NK-92 (cell line): ENCODE measurements around the gene PLSCR5.

ENCODE experiments used
- DNase-seq: peaks from one replicate; lab custom pipeline; 2025; ENCODE audit not compliant: unreplicated experiment; lab: John Stamatoyannopoulos, UW

The PLSCR5 gene

DNA sequence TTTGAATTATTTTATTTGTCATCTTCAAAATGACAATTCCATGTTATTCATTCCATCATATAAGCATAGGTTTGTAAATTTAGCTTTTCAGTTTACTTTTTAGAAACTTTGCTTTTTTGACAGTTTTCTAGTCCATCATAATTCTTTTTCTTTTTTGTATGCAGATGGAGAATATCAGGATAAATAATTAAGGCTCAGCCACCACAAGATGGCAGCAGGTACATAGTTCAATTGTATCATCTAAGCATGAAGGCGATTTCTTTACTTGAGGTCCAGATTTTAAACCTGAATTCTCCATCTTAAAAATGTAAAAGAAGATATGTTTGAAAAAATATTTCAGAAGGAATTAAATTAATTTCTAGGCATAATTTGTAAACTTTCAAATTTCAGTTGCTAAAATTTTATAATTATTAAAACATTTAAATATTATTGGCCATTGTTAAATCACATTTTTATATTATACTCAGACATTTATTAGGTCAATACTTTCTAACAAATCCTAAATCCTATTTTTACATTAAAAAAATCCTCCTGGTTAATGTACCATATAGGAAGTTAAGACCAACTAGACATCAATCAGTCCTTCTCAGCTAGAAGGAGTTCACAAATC lies 15.1 kb downstream of the PLSCR5 start:
- no peak for DNase-seq

DNA sequence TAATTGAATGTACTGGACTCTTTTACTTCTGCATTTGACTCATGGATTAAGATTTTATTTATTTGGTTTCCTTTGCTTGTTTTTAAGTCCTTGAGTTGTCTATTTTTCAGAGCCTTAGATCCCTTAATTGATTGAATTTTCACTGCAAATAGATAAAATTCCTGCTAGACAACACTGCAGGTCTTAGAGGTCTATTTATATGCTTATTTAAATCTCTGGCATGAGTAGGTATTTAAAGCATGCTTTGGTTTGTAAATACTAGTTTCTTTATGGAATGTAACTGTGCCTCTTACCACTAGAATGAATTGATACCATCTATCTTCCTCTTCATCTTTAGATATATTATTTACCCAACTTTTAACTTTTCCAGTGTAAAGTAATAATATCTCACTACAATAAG lies 20.0 kb downstream of the PLSCR5 start:
- no peak for DNase-seq

- no peak for DNase-seq
Measured at GRCh38 chr3:146581951-146582467, 23.1 kb downstream of the PLSCR5 start.

GRCh38 chr3:146581080-146581601 lies 24.0 kb downstream of the PLSCR5 start:
- DNase-seq = no peak

- no peak for DNase-seq
Measured at GRCh38 chr3:146577662-146578061, 27.5 kb downstream of the PLSCR5 start.

DNA sequence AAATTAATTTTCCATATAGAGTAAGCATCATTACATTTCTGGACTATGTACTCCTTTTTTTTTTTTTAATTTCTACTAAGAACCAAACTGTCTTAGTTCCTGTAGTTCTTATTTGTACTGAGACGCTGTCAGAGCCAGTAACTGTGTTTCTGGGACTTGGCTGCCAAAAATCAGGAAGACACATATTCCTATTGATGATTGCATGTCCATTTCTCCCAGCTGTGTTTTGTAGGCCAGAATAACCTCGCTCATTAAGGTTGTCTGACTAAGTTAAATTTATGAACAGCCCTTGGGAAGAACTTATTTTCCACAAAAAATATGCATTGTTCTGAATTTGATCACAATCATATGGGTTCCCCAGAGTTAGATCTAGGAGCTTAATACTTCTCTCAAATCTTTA lies 29.5 kb downstream of the PLSCR5 start:
- DNase-seq = no peak

DNA sequence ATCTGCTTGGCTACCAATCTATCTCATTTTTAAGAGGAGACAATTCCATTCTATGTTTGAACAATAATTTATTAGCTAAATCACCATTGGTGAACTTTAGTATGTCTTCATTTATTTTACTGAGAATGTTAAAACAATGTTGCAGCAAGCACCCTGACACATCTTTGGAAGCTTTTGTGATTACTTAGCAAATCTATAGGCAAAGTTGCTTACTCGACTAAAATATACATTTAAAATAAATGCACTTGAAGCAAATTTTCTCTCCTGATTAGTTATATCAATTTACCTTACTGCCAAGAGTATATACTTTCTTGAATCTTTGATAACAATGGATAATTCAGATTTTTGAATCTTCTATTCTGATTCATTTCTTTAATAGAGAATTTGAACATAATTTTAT lies 31.0 kb downstream of the PLSCR5 start:
- no peak for DNase-seq

DNA sequence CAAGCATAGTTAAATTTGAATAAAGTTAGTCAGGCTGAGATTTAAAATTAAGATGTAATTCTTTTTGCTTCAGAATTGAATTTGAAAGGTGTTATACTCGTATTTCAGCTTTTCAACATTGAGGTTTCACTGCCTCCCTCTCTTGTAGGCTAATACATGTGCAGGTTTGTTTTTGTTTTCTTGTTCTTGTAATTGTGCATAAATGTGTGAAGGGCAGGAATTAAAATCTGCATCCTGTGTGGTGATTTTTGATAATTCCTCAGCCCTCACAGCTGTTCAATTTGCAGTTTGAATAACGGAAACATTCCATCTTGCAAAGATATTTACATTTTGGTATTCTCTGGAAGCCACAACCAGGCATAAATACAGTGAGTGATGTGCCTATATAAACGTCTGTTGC lies 35.8 kb downstream of the PLSCR5 start:
- DNase-seq = no peak

GRCh38 chr3:146566138-146566537 lies 39.0 kb downstream of the PLSCR5 start:
- no peak for DNase-seq

- no peak for DNase-seq
Measured at GRCh38 chr3:146561879-146562278, 43.3 kb downstream of the PLSCR5 start.

DNA sequence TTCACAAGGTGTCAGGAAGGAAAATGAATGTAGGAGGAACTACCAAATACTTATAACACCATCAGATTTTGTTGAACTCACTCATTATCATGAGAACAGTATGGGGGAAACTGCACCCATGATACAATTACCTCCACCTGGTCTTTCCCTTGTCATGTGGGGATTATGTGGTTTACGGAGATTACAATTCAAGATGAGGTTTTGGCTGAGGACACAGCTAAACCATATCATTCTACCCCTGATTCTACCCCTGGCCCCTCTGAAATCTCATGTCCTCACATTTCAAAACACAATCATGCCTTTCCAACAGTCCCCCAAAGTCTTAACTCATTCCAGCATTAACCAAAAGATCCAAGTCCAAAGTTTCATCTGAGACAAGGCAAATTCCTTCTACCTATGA lies 43.7 kb downstream of the PLSCR5 start:
- DNase-seq = no peak

DNA sequence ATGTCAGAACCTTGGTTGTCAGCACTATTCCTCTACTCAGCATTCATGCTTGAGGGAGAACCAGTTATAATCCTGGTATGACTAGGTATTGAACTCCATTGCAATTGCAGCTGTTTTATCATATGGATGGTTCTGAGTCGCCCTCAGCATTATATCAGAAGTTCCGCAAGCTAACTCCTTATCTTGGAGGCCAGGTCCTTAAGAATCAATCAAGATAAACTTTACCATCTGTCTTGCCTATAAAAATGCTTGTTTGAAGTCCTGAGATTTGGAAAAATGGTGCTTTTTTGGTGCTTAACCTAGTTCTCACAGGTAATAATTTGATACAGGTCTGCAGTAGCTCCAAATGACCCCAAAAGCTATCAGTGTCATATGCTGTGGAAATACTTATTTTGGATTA lies 44.5 kb downstream of the PLSCR5 start:
- DNase-seq = no peak

- DNase-seq = no peak
Measured at GRCh38 chr3:146559388-146559787, 45.8 kb downstream of the PLSCR5 start.

GRCh38 chr3:146558781-146559180 lies 46.4 kb downstream of the PLSCR5 start:
- no peak for DNase-seq

DNA sequence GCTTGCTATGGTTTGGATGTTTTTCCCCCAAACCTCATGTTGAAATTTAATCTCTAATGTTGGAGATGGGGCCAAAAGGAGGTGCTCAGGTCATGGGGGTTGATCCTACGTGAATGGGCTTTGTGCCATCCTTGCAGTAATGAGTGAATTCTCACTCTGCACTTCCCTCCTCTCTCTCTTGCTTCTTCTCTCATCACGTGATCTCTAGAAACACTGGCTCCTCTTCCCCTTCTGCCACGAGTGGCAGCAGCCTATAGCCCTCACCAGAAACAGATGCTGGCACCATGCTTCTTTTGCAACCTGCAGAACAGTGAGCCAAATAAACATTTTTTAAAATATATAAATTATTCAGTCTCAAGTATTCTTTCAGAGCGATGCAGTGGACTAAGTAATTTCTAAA lies 47.4 kb downstream of the PLSCR5 start:
- no peak for DNase-seq

GRCh38 chr3:146555311-146555710 lies 49.8 kb downstream of the PLSCR5 start:
- no peak for DNase-seq

DNA sequence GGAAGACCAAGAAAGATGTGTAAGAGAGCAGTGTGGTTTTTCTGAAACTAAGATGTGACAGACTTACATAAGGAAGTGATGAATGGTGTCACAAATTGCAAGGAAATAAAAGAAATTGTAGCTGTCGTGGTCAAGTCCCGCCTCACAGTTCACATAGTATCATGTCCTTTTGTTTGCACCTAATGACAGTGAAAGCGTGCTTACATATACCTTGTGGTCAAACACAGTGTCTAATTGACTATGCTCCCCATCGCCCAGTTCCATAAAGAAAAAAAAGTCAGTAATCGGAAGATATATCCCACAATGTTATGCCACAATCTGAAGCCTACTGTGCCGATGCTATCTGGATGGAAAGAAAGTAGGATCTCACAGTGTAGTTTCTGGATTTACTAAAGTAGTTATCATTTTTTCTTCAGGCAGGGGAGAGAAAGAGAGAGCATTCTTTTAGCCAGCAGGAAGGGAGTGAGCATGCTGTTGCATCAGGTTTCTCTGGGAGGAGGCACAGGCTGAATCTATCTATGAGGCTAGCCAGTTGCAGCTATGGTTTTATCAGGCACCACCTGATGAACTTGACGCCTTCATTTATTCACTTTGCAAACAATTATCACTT lies 50.9 kb downstream of the PLSCR5 start:
- no peak for DNase-seq

DNA sequence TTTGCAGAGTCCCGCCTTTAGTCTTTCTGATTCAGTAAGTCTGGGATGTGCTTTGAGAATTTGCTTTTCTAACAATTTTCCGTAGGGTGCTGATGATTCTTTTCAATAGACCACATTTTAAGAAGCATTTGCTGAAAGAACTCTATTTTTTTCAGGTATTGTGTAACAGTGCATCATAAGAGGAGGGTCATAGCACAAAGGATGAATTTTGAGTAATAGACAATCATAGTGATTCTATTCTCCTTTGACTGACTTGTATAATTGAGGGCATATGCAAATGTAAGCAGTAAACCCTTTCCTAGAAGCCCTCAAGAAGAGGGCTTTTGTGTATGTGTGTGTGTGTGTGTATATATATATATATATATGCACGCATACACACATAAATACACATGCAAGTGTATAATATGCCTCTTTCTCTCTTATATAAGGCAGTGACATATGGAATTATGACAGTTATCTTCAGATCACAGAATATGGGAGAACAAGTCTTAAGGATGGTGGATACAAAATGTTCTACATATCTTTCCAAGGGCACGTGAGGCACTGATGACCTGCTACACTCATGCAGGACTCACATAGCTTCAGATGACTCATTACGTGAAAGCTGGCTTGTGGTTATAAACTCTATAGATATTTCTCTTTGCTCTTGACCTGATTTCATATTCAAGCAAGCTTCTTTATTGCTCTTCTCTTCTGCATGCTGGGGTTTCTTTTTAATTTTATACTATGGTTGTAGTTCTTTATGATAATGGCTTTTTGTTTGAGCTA lies 54.2 kb downstream of the PLSCR5 start:
- DNase-seq = no peak

DNA sequence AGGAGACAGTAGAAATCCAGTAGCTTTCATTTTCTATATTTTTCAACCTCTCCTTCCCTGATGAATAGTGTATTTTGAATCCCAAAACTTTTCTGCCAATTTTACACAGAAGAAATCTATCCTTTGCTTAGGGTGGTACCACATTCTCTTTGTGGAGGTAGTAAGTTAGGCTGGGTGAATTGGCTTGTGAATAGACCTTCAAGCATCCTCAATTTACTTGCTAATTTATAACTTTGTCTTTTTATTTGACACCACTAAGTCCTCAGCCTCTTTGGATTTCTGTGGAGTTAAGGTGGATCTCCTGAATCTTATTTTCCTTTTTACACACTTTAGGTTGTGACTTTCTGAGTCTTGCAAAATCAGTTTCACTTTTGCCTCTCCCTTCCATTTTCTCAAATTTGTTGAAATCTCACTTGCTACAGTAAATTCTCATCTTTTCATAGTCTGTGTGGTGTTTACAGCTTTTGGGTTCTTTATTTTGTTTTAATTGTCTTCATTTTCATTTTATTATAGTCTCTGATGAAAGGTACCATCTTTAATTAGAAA lies 55.0 kb downstream of the PLSCR5 start:
- no peak for DNase-seq

- no peak for DNase-seq
Measured at GRCh38 chr3:146547235-146547835, 57.8 kb downstream of the PLSCR5 start.

- DNase-seq = no peak
Measured at GRCh38 chr3:146546366-146546965, 58.7 kb downstream of the PLSCR5 start.
